Activated CD4-positive, alpha-beta T cell treated with anti-CD3 and anti-CD28 coated beads for 36 hours (primary cell): Measurements from ENCODE around the gene PTPA. TPM values are rescaled to one million over a fixed set of nuclear protein-coding genes. Genes with fewer than 3 reads are reported as not detected.
"Not testable (repeated sequence)": the region's sequence is repeated elsewhere in the genome, so short reads cannot be mapped to it uniquely, and the experiment has no call there.

ENCODE experiments used
- ATAC-seq: fragments of 200-7000 bp; cut with Tn5 transposase; one replicate; pipeline ENCODE4 v1.10.0; 2021; ENCODE audit warnings: mild to moderate bottlenecking, moderate library complexity
- CTCF ChIA-PET: fragments of 350-600 bp; sonication (Branson Sonifier 250); formaldehyde crosslinking; loops from one replicate; lab custom pipeline; 2021; ENCODE audit warnings: antibody characterized with exemption; lab: Charles Lee
- POLR2A ChIA-PET: fragments of 350-600 bp; sonication (Branson Sonifier 250); formaldehyde crosslinking; loops from one replicate; lab custom pipeline; 2021; ENCODE audit warnings: antibody characterized with exemption, inconsistent platforms; lab: Charles Lee
- DNase-seq: peaks from one replicate; pipeline ENCODE4 v3.0.0-alpha.2; 2020
- H3K27ac Mint-ChIP-seq: one replicate; pipeline ENCODE4 v1.8.0; 2021; ENCODE audit warnings: mixed read lengths
- H3K27me3 Mint-ChIP-seq: one replicate; pipeline ENCODE4 v1.8.0; 2021; ENCODE audit warnings: mixed read lengths
- H3K36me3 Mint-ChIP-seq: one replicate; pipeline ENCODE4 v1.8.0; 2021; ENCODE audit warnings: low read depth, mixed read lengths
- H3K4me1 Mint-ChIP-seq: one replicate; pipeline ENCODE4 v1.8.0; 2021; ENCODE audit warnings: mixed read lengths
- H3K4me3 Mint-ChIP-seq: one replicate; pipeline ENCODE4 v1.8.0; 2021; ENCODE audit warnings: mild to moderate bottlenecking, moderate library complexity, mixed read lengths
- H3K9me3 Mint-ChIP-seq: one replicate; pipeline ENCODE4 v1.8.0; 2021; ENCODE audit warnings: low read depth, mixed read lengths
- intact Hi-C, 2 experiments: fragments of 100-400 bp; cut with DNase I in 1 of 2; cut with micrococcal nuclease in 1 of 2; formaldehyde crosslinking; loops; one replicate each; pipeline versions ENCODE4 v1.14.2 to v1.15.1; 2022 to 2024; cut with DNase I, micrococcal nuclease
- total RNA-seq, 2 experiments: library from RNA; stranded (reverse); gene quantifications; one replicate each; pipeline ENCODE4 v1.2.3, GENCODE V29; 2021

PTPA gene
- total RNA-seq, 2 experiments from 2014 or later: 71.9 to 88.0 TPM

GRCh38 chr9:129189971-129190370 is 78.8 kb downstream of the PTPA start:
- ChIA-PET CTCF (interaction anchor here (0.6 kb wide), 1 partner anchor 18 kb away, joined by 4 read pairs; no protein-coding TSS in a partner anchor), POLR2A (interaction anchor here (0.6 kb wide), 1 partner anchor 12 kb away, joined by 3 read pairs; the partner anchor contains the start of gene IER5L)
- H3K27me3 Mint-ChIP-seq, H3K27ac Mint-ChIP-seq, H3K4me3 Mint-ChIP-seq, intact Hi-C loops, H3K4me1 Mint-ChIP-seq, ATAC-seq, H3K9me3 Mint-ChIP-seq, H3K36me3 Mint-ChIP-seq, DNase-seq: not testable (repeated sequence)

DNA sequence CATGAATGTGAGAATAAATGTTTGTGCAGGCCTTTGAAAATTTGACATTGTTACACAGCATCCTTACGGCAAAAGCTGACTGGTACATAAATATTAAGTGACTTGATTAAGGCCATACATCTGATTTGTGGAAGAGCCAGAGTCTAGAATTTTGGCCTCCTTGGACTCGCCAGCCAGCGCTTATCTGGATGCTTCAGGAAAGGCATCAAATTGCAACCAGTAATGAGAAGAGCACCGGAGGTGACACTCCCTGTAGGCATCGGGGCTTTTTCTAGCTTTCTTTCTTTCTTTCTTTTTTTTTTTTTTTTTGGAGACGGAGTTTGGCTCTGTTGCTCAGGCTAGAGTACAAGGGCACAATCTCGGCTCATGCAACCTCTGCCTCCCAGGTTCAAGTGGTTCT is 80.0 kb downstream of the PTPA start:
- intact Hi-C loops: no loop called here
- ChIA-PET POLR2A (no interaction called here), CTCF (no interaction called here)
- ATAC-seq (no peak), DNase-seq (no peak)
- Mint-ChIP-seq H3K27me3 (peaks cover 4% of the 10 kb centered on the region), H3K4me3 (no peak overlapping the region), H3K4me1 (no peaks in the 10 kb centered on the region), H3K36me3 (no peaks in the 10 kb centered on the region), H3K9me3 (peaks cover 2% of the 10 kb centered on the region), H3K27ac (no peak overlapping the region)

GRCh38 chr9:129193655-129194054 is 82.4 kb downstream of the PTPA start:
- no peaks in the 10 kb centered on the region for H3K36me3 Mint-ChIP-seq
- peaks cover 2% of the 10 kb centered on the region for H3K9me3 Mint-ChIP-seq
- H3K27ac Mint-ChIP-seq: no peak overlapping the region
- intact Hi-C loops: no loop called here
- ChIA-PET POLR2A (no interaction called here), CTCF (interaction anchor here (0.8 to 0.9 kb wide), 2 partner anchors 9 to 50 kb away, joined by 3 read pairs; no protein-coding TSS in a partner anchor)
- no peak overlapping the region for H3K4me3 Mint-ChIP-seq
- ATAC-seq (no peak), DNase-seq (no peak)
- peaks cover 7% of the 10 kb centered on the region for H3K27me3 Mint-ChIP-seq
- H3K4me1 Mint-ChIP-seq: no peaks in the 10 kb centered on the region

DNA sequence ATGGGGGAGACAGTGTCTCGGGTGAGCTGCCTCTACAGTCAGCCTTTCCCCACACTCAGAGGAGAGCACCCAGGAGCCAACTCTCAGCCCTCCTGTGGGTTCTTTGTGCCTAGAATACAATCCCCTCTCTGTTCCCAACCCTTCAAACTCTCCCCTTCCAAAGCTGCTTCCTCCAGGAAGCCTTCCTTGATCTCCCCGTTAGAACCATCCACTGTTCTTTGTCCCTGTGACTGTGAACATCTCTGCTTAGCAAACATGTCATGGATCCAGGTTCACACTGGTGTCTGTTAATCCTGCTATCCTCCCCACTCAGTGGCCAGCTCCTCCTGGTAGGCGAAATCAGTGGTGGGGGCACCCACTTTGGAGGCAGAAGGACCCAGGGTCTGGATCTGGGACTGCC is 83.0 kb downstream of the PTPA start:
- H3K27me3 Mint-ChIP-seq: peaks cover 7% of the 10 kb centered on the region
- DNase-seq: no peak
- intact Hi-C loops: no loop called here
- H3K27ac Mint-ChIP-seq: no peak overlapping the region
- H3K4me3 Mint-ChIP-seq: no peak overlapping the region
- POLR2A ChIA-PET: no interaction called here
- ATAC-seq: no peak
- peaks cover 2% of the 10 kb centered on the region for H3K9me3 Mint-ChIP-seq
- H3K36me3 Mint-ChIP-seq: no peaks in the 10 kb centered on the region
- CTCF ChIA-PET: interaction anchor here (0.8 to 0.9 kb wide), 2 partner anchors 10 to 51 kb away, joined by 3 read pairs; no protein-coding TSS in a partner anchor
- no peaks in the 10 kb centered on the region for H3K4me1 Mint-ChIP-seq

DNA sequence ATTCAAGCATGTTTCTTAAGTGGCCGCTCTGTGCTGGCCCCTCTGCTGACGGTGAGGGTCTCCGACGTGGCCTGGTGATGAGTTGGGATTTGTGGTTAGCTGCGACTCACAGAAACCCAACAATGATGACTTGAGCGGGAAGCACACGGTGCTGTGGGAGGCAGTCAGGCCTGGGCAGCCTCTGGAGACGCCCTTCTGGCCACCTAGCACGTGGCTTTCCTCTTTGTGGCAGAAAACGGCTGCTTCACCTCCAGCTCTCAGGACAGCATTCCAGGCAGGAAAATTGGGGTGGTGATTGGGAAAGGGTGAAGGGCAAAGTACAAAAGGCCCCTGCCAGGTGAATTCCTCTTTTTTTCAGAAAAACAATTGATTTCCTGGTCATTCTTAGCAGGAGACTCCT is 84.4 kb downstream of the PTPA start:
- Mint-ChIP-seq H3K27me3 (peaks cover 7% of the 10 kb centered on the region), H3K36me3 (no peaks in the 10 kb centered on the region), H3K27ac (no peak overlapping the region), H3K9me3 (peaks cover 2% of the 10 kb centered on the region), H3K4me1 (no peaks in the 10 kb centered on the region), H3K4me3 (no peak overlapping the region)
- DNase-seq (no peak), ATAC-seq (no peak)
- POLR2A ChIA-PET: no interaction called here
- CTCF ChIA-PET: no interaction called here
- intact Hi-C loops: no loop called here

DNA sequence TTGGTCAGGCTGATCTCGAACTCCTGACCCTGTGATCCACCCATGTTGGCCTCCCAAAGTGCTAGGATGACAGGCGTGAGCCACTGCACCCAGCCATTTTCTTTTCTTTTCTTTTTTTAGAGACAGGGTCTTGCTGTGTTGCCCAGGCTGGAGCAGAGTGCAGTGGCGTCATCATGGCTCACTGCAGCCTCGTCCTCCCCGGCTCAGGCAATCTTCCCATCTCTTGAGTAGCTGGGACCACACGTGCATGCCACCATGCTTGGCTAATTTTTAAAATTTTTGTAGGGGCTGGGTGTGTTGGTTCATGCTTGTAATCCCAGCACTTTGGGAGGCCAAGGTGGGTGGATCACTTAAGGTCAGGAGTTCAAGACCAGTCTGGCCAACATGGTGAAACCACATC is 85.8 kb downstream of the PTPA start:
- ATAC-seq, H3K9me3 Mint-ChIP-seq, H3K4me1 Mint-ChIP-seq, POLR2A ChIA-PET, H3K27ac Mint-ChIP-seq, H3K36me3 Mint-ChIP-seq, DNase-seq, H3K27me3 Mint-ChIP-seq, intact Hi-C loops, H3K4me3 Mint-ChIP-seq: not testable (repeated sequence)
- CTCF ChIA-PET: interaction anchor here (0.6 kb wide), 1 partner anchor 21 kb away, joined by 3 read pairs; no protein-coding TSS in a partner anchor

- Mint-ChIP-seq H3K36me3 (no peaks in the 10 kb centered on the region), H3K27ac (no peak overlapping the region), H3K9me3 (no peaks in the 10 kb centered on the region), H3K4me1 (peaks cover 3% of the 10 kb centered on the region), H3K27me3 (peaks cover 7% of the 10 kb centered on the region), H3K4me3 (no peak overlapping the region)
- ATAC-seq (no peak), DNase-seq (no peak)
- ChIA-PET POLR2A (no interaction called here), CTCF (interaction anchor here (0.6 kb wide), 1 partner anchor 23 kb away, joined by 3 read pairs; no protein-coding TSS in a partner anchor)
- intact Hi-C loops: no loop called here
These were observed 86.7 kb downstream of the PTPA start for GRCh38 chr9:129197978-129198318.

Other genes with a start within 250 kb of the PTPA start
- 10 to 100 TPM; 14.8 to 18.5 TPM for gene KYAT1, start 229.5 kb upstream of the PTPA start, total RNA-seq
- 10 to 100 TPM; 14.9 to 15.5 TPM for gene LRRC8A, start 229.3 kb upstream of the PTPA start, total RNA-seq
- gene PHYHD1, start 190.4 kb upstream of the PTPA start, total RNA-seq: under 1 TPM; 0.21 to 0.44 TPM
- gene DOLK, start 163.8 kb upstream of the PTPA start, total RNA-seq: 1 to 10 TPM; 4.8 to 5.0 TPM
- 100 to 1,000 TPM; 102 to 124 TPM for gene NUP188, start 163.7 kb upstream of the PTPA start, total RNA-seq
- 10 to 100 TPM; 49.1 to 53.7 TPM for gene SH3GLB2, start 83.1 kb upstream of the PTPA start, total RNA-seq
- 10 to 100 TPM; 15.7 to 25.8 TPM for gene MIGA2, start 74.8 kb upstream of the PTPA start, total RNA-seq
- gene DOLPP1, start 30.3 kb upstream of the PTPA start, total RNA-seq: 10 to 100 TPM; 15.1 to 16.4 TPM
- 10 to 100 TPM; 13.2 to 18.9 TPM for gene CRAT, start 622 bp upstream of the PTPA start, total RNA-seq
- gene IER5L, start 66.8 kb downstream of the PTPA start, total RNA-seq: 1 to 10 TPM; 2.6 to 2.8 TPM